GM18520 (cell line): Measurements from ENCODE around the gene ACO2.
A peak's percentile ranks its signal among the peaks of the same experiment; 100 is the strongest.
"Not testable (repeated sequence)": the region's sequence is repeated elsewhere in the genome, so short reads cannot be mapped to it uniquely, and the experiment has no call there.

Experiments
- ATAC-seq: cut with Tn5 transposase; IDR thresholded peaks from one replicate; pipeline ENCODE4 v1.9.1; 2021; ENCODE audit not compliant: unreplicated experiment

Gene ACO2

GRCh38 chr22:41468381-41469217, at the start of gene ACO2, which contains the start of gene PHF5A:
Gene ACO2, plus strand, starts transcription at chr22:41469117. Its CDS starts 30 bp downstream, at chr22:41469147.
Gene PHF5A, minus strand, starts transcription at chr22:41468692. Its CDS starts 39 bp downstream, at chr22:41468653.
- peak; percentile 72 for ATAC-seq

GRCh38 chr22:41425660-41426365, 43.1 kb upstream of the ACO2 start:
- ATAC-seq: no peak

- no peak for ATAC-seq
These were observed 39.5 kb upstream of the ACO2 start for GRCh38 chr22:41429232-41429950.

GRCh38 chr22:41429951-41430332, 39.0 kb upstream of the ACO2 start:
- ATAC-seq: no peak

- no peak for ATAC-seq
These were observed 37.3 kb upstream of the ACO2 start for GRCh38 chr22:41431656-41432055.

- not testable (repeated sequence) for ATAC-seq
These were observed 35.4 kb upstream of the ACO2 start for GRCh38 chr22:41433480-41433879.

GRCh38 chr22:41434361-41435003, 34.4 kb upstream of the ACO2 start:
- ATAC-seq: not testable (repeated sequence)

GRCh38 chr22:41435560-41435959, 33.4 kb upstream of the ACO2 start:
- no peak for ATAC-seq

- no peak for ATAC-seq
These were observed 32.4 kb upstream of the ACO2 start for GRCh38 chr22:41436322-41437113.

- ATAC-seq: no peak
These were observed 31.7 kb upstream of the ACO2 start for GRCh38 chr22:41437198-41437597.

GRCh38 chr22:41440511-41440910, 28.4 kb upstream of the ACO2 start:
- ATAC-seq: not testable (repeated sequence)

GRCh38 chr22:41442240-41442792, 26.6 kb upstream of the ACO2 start:
- ATAC-seq: no peak

- peak; percentile 38 for ATAC-seq
These were observed 24.4 kb upstream of the ACO2 start for GRCh38 chr22:41444360-41445128.

- ATAC-seq: no peak
These were observed 23.5 kb upstream of the ACO2 start for GRCh38 chr22:41445129-41446056.

- ATAC-seq: no peak
These were observed 22.8 kb upstream of the ACO2 start for GRCh38 chr22:41446057-41446501.

- peak; percentile 46 for ATAC-seq
These were observed 22.1 kb upstream of the ACO2 start, which contains the start of gene TOB2 for GRCh38 chr22:41446639-41447434. Gene TOB2, minus strand, starts transcription at chr22:41446801. Its CDS starts 9,456 bp downstream, at chr22:41437345.
